ENCODE data around the gene MGAM2.

The MGAM2 gene

DNA sequence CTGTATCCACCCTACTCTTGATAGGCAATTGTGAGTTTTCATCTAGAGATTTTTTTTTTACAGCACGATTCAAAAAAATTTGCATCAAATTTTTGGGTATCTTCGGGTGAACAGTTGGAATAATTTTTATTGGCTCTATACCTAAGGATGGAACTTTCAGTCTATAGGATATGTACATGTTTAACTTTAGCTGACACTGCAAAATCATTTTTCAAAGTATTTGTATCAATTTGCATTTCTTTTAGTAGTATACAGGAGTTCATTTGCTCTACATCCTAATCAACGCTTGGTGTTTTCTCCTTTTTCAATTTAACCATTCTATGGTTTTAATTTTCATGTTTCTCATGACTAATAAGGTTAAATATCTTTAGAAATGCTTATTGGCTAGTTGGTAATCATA, 11.7 kb downstream of the MGAM2 start:
- no peak for DNase-seq

DNA sequence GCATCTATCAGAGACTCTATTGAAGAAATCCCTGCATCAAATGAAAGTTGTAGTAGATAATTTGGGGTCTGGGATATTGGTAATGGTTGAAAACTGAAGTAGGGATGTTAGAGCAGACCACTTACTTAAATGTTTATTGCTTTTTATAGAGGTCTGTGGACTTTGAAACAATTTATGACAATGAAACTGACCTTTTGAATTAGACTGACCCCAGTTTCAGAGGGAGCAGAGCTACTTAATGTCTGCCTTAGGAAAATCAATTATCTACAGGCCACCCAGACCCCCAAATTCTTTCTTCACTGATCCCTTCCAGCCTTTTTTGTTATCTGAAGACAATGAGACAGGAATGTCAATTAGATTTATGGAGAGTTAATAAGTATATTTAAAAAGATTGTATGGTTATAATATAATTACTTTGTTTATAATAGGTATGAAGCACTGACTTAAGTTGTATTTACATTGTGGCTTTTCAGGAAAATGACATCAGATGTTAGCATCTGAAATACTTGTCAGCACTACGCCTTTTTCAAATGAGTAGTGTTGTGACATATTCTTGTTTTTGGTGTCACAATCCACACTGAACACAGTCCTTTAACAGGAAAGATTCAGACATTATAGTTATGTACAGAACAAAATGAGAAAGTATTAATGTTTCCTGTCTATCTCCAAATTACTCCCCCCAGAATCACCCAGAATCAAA, 13.9 kb downstream of the MGAM2 start:
- no peak for DNase-seq

DNA sequence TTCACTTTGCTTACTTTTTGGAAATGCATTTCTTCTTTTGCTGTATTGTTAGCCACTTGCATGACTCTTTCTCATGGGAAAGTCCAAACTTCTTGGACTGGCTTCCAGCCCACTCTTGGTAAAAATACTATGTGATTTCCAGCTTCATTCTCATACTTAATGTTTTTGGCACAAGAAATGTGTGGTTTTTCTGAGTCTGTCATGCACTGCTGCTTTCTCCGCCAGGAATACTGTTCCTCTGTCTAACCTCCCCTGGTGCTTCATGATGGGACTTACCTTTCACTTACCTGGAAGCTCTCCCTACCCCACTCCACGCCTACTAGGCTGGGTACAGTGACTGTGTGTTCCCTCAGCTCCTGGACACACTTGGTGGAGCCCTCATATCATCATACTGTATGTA, 18.7 kb downstream of the MGAM2 start:
- DNase-seq: no peak

DNA sequence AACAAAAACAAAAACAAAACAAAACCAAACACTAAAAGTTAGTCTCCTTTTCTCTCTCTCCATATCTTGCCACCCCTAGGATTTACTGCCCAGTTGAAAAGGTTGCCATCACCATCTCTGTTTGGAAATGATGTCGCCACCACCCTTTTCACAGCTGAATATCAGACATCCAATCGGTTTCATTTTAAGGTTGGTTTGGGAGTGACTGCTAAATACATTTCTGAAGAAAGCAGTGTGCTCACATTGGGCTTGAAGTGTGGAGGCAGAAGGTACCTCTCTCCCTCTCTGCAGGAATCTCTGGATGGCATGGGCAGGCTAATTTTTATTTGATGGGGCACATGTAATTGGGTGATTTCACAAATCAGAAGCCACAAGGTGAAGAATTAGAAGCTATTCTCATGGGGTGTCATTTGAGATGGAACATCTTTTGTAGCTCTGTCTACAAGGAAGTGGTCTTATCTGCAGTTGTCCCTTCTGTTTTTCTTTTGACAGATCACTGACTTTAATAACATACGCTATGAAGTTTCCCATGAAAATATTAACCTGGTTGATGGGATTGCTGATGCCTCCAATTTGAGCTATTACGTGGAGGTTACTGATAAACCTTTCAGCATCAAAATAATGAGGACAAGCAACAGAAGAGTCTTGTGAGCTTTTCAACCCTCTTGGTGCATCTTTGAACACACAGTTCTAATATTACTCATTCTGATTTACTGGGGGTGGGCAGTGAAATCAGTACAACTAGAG, 20.1 kb downstream of the MGAM2 start:
- DNase-seq: no peak

DNA sequence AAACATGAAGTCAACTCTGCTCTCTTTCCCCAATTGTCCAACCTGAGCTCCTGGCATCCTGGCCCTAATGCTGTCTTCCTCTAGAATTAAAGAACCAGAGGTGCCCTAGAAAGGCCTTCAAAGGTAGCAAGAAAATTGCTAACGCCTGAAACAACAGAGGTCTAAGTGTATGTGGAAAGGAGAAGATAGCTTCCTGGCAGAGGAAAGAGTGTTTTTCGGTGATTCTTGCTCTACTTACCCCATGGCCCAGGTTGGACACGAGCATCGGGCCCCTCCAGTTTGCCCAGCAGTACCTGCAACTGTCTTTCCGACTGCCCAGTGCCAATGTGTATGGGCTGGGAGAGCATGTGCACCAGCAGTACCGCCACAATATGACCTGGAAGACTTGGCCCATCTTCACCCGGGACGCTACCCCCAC, 22.2 kb downstream of the MGAM2 start:
- no peak for DNase-seq

DNA sequence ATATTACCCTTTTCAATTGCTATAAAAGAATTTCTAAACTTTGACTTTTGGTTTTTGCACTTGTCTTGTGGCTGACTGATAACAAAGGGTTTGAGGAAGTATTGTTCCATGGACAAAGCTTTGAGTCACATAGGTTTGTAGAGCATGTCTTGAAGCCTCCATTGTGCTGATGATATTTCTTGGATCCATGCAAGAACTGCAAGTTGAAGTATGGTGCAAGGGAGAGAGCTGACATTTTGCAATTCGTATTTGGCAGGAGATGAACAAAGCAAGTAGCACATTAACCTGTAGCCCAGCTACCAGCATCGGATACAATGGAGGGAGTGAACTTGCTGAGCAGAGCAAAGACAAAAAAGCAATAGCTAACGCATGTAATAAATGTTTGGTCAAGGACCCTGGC, 23.4 kb downstream of the MGAM2 start:
- DNase-seq: no peak

DNA sequence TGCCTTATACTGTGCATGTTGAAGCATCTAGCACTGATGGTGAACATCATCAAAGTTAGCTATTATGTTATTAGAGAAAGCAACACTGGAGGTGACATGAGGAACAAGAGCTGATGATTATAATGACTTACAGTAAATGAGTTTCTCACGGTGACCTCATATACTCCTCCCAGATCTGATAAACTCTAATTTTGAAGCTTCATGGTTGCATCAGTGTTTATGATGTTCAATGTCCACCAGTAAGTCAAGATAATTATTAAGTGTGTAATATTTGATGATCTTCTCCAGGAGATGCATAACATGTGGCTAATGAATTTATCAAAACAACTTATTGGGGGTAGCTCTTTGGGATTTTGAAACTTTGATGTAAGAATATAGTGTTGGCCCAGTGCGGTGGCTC, 27.5 kb downstream of the MGAM2 start:
- no peak for DNase-seq

DNA sequence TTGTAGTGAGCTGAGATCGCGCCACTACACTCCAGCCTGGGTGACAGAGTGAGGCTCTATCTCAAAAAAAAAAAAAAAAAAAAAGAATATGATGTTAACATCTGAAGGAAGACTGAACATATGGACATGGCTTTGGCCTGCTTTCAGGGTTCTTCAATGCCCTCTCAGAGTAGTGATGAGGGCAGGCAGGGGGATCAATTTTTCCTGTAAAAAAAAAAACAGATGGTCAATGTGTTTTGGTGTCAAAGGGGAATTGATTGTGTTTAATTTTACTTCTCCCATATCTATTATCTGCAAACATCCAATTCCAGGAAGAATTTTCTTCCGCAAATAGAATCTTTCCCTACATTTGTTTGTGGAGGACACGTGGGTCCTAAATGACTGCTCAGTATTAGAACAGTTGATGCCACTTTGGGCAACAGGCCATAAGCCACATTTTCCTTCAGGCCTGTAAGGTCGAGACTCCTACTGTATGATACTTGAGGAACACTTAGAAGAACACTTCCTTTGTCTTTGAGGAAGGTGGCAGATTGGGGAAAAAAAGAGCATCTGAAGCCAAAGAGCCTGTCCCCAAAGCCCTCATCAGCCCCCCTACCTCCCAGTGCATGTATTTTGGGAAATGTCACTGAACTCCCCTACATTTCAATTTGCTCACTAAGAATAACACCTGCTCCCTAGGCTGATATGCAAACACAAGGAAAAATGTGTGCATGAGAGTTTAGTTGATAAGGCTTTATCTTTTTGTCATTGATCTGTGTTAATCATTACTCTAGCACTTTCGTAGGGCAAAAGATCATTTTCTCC, 28.3 kb downstream of the MGAM2 start:
- no peak for DNase-seq

DNA sequence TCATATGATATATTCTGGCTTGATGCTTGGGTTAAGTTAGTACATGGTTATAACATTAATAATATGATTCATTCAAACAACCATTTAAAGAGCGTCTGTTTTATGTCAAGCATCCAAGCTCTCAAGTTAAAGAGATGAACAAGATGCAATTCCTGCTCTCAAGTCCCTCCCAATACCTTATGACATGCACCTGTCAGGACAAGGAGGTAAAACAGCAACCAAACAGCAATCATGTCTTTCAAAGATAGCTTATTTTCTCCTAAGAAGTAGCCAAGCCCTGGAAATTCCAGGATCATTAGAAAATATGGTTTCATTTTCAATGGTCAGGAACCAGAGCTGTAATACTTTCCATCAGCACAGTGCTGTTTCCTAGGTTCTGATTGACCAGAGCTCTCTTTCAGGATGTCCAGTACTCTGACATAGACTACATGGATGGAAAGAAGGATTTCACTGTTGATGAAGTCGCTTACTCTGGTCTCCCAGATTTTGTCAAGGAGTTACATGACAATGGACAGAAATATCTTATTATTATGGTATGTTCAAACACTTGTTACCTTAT, 29.0 kb downstream of the MGAM2 start:
- no peak for DNase-seq

DNA sequence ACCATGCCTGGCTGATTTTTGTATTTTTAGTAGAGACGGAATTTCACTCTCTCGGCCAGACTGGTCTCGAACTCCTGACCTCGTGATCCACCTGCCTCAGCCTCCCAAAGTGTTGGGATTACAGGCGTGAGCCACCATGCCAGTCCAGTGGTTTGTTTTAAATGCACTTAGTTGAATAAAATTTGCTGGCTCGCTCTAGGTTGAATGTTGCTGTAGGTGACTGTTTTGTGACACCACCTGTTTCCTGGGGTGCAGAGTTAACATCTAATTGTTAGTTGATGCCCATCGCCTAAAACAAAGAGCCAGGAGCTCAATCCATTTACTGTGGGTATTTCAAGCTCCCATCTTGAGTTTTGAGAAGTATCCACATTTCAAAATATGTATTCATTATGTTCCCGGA, 31.2 kb downstream of the MGAM2 start:
- no peak for DNase-seq

DNA sequence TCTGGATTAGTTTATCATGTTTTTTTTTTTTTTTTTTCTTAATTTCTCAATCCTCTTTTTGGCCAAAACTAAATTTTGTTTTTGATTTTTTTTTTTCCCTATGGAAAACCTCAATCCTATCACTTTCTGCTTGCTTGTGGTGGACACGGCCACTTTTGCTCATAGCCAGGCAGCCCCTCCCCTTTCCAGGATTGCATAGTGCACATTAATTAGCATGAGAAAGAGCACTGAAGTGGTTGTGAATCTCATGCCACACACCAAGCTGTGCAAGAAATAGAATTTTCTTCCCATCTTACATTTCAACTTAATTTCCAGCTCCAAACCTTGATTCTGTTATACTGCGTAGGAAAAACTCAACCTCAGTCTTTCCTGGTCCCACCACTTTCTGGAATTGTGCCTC, 34.6 kb downstream of the MGAM2 start:
- no peak for DNase-seq

DNA sequence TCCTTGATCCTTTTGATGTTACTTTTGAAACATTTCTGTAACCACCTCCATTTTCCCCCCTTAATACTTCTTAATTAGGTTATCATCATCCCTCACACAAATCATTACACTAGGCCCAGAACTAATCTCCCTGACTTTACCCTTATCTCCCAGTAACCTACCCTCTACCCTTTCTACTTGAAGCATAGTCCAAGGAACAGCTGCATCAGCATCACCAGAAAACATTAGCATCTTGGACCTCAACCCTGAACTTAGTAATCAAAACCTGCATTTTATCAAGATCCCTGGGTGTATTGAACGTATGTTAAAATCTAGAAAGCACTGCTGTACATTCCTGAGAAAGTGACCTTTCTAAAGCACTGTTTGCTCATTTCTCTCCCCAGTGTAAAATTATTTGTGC, 38.8 kb downstream of the MGAM2 start:
- no peak for DNase-seq

DNA sequence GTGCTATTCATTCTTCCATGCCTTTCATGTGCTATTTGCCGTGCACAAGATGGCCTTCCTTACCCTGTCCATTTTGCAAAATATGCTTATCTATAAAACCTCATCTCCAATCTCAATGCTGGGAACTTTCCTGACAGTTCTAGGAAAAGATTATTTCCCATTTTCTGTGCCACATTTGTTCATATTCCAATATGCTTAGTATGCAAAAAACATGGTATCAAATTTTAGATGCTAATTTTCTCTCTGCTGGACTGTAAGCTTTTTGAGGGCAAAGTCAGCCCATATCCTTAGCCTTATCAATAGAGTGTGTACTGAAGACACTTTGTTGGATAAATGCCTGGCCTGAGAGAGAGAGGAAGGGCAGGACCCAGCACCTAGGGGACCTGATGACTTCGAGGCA, 39.4 kb downstream of the MGAM2 start:
- no peak for DNase-seq

DNA sequence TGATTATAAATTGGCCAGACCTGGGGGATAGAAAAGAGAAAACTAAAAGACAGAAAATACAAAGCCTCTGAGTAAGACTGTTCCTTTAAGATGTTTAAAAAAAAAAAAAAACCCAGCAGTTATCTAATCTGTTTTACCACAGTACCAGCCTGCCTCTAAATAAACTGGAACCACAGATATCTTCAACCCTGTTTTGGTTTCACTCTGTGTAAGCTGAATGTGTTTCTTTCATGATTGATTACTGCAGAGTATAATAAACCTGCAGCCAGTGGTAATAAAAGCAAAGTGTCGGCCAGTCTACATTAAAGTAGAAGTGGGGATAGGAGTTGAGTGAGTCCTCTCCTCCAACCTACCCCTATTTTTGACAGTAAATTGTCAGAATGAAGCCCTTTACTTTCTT, 40.6 kb downstream of the MGAM2 start:
- no peak for DNase-seq

DNA sequence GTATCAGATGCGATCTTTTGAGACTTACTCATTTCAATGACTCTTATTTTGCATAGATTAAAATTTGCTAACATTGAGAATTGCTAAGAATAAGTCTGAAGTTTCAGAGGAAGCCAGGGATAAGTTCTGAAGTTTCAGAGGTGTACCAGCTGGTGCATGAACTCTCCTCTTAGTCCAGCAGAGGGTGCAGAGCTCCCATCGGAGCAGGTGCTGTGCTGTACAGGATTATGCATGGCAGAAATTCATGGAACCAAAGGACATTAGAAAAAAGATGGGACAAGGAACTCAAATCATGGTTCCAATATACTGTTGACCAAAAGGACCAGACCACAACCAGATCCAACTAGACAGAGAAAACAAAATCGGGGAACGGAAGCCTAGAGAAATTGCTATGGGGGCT, 41.9 kb downstream of the MGAM2 start:
- DNase-seq: no peak

DNA sequence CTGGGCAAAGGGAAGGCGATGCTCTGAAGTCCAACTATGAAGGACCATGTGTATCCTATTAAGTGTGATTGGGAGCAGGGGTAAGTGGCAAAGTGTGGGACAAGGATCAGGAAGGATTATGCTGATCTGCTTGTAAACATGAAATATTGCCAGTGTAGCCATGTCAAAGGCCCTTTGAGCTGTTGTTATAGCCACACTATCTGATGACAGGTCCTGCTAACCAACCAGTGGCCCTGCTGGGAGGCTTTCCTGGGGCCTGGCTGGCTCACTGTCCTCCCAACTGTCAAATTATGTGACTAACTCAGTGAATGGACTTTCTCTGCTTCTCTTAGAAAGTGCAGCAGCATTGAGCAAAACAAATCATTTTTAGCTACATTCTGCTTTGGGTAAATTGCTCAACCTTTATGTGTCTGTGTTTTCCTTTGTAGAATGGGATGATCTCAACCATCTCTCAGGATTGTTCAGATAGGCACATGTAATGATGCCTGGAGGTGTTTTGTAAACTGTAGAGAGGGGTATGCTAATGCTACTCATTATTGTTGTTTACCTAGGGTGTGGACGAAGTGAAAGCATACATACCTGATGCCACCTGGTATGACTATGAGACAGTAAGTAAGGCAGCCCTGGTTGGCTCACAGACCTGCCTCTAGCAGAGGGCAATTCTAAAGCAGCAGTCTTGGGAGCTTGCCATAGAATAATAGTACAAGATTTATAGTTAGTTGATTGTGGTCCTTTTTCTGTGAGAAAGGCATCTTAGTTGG, 47.4 kb downstream of the MGAM2 start:
- no peak for DNase-seq

DNA sequence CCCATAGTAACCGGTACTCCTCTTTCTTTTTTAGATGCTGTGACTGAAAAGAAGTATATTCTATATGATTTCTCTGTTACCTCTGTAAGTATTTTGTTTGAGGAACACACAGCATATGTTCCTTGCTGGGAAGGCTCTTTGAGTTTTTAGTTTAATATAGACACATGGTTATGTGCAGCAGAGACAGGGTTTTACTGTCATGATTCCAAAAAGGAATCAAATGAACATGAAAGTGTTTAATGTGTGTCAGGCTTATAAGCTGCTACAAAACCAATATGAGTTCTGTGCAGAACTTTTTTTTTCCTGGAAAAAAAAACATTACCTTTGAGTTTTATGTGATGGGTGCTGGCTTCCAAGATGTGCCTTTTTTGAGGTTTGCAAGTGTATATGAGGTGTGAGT, 50.4 kb downstream of the MGAM2 start:
- no peak for DNase-seq

DNA sequence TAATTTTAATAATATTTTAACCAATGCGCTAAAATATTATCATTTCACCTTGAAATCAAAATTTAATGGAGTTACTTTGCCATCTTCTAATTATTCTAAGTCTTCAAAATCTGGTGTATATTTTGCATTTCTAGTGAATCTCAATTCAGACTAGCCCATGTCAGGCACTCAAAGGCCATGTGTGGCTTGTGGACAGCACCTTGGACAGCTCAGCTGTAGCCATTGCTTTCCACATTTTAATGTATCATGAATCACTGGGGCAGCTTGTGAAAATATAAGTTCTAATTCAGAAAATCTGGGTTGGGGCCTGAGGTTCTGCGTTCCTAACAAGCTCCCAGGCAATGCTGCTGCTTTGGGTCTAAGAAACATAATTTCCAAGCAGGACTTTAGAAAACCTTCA, 57.2 kb downstream of the MGAM2 start:
- no peak for DNase-seq

DNA sequence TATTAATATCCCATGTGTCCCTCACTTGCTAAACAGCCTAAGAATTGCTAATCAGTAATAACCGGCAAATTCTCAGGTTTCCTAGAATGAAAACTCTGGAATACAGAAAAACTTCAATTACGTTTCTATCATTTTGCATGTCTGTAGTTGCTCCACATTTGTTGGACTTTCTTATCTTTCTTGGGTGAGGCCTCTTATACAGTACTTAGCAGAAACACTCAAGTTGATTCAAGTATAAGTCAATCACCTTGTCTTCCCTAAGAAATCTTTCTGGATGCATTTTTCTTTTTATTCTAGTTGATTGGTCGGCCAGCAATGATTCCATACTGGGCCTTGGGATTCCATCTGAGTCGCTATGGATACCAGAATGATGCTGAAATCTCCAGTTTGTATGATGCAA, 61.4 kb downstream of the MGAM2 start:
- no peak for DNase-seq

DNA sequence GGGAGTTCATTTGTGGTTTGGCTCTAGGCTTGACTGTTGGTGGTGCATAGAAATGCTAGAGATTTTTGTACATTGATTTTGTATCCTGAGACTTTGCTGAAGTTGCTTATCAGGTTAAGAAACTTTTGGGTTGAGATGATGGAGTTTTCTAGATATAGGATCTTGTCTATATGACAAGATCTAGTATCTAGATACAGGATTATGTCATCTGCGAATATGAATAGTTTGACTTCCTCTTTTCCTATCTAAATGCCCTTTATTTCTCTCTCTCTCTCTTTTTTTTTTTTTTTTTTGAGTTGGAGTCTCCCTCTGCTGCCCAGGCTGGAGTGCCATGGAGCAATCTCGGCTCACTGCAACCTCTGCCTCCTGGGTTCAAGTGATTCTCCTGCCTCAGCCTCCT, 62.9 kb downstream of the MGAM2 start:
- no peak for DNase-seq

DNA sequence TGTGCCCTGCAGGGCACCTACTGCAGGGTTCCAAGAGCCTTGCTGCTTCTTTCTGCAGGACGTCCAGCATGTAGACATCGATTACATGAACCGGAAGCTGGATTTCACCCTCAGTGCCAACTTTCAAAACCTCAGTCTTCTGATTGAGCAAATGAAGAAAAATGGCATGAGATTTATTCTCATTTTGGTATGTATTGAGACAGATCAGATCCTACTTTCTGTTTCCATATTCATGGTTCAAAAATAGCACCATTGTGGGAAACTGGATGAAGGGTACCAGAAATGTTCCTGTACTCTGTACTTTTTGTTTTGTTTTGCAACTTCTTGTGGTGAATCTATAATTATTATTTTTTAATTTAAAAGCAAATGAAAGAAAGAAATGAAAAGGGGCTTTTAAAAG, 64.1 kb downstream of the MGAM2 start:
- no peak for DNase-seq

DNA sequence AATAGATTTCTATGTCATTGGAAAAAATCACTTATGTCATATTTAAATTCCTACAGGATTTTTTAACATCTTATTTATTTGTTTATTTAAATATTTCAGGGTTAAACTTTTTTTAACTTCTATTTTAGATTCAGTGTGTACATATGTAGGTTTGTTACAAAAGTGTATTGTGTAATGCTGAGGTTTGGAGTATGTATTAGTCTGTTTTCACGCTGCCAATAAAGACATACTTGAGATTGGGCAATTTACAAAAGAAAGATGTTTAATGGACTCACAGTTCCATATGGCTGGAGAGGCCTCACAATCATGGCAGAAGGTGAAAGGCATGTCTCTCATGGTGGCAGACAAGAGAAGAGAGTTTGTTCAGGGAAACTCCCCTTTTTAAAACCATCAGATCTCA, 65.4 kb downstream of the MGAM2 start:
- DNase-seq: no peak

DNA sequence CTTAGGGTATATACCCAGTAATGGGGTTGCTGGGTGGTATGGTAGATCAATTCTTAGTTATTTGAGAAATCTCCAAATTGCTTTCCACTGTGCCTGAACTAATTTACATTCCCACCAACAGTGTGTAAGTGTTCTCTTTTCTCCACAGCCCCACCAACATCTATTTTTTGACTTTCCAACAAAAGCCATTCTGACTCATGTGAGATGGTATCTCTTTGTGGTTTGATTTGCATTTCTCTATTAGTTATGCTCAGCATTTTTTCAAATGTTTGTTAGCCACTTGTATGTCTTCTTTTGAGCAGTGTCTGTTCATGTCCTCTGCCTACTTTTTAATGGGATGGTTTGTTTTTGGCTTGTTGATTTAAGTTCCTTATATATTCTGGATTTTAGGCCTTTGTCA, 66.4 kb downstream of the MGAM2 start:
- no peak for DNase-seq
